Effector memory CD8-positive, alpha-beta T cell (primary cell): ENCODE data around the gene GNAL.
"Not testable (repeated sequence)": the region's sequence is repeated elsewhere in the genome, so short reads cannot be mapped to it uniquely, and the experiment has no call there.

ENCODE experiments used
- ATAC-seq: fragments of 150-1000 bp; cut with Tn5 transposase; replicated peaks from 2 replicates; pipeline ENCODE4 v1.10.0; 2021; ENCODE audit warnings: mild to moderate bottlenecking, moderate library complexity
- DNase-seq, 3 experiments: peaks; one replicate each; pipeline ENCODE4 v3.0.0; 2021
- H3K27ac Mint-ChIP-seq, 2 donors: one replicate each; pipeline ENCODE4 v1.8.0; 2022; ENCODE audit warnings: mild to moderate bottlenecking in 2 of 2, mixed read lengths in 2 of 2, moderate library complexity in 2 of 2
- H3K27me3 Mint-ChIP-seq, 2 donors: one replicate each; pipeline ENCODE4 v1.8.0; 2022; ENCODE audit warnings: mixed read lengths in 2 of 2
- H3K36me3 Mint-ChIP-seq: one replicate; pipeline ENCODE4 v1.8.0; 2022; ENCODE audit warnings: mild to moderate bottlenecking, moderate library complexity, mixed read lengths; ENCODE audit not compliant: insufficient read depth
- H3K4me1 Mint-ChIP-seq, 2 donors: one replicate each; pipeline ENCODE4 v1.8.0; 2022; ENCODE audit warnings: low read depth in 2 of 2, mixed read lengths in 2 of 2
- H3K4me3 Mint-ChIP-seq, 2 donors: one replicate each; pipeline ENCODE4 v1.8.0; 2022; ENCODE audit warnings: mild to moderate bottlenecking in 2 of 2, mixed read lengths in 2 of 2, moderate library complexity in 2 of 2
- H3K9me3 Mint-ChIP-seq, 2 donors: one replicate each; pipeline ENCODE4 v1.8.0; 2022; ENCODE audit warnings: mixed read lengths in 2 of 2

The GNAL gene

DNA sequence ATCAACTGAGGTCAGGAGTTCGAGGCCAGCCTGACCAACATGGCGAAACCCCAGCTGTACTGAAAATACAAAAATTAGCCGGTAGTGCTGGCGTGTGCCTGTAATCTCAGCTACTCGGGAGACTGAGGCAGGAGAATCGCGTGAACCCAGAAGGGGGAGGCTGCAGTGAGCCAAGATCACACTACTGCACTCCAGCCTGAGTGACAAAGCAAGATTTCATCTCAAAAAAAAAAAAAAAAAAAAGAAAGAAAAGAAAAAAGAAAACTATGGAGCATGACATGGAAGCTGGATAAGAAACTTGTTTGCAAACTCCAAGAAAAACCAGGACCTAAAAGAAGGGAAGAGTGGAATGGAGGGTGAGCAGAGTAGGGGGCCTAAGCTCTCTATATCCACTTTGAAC is 160.2 kb downstream of the GNAL start:
- Mint-ChIP-seq H3K36me3 (peaks cover 41% of the 10 kb centered on the region), H3K9me3 (no peaks in the 10 kb centered on the region), H3K27ac (peak overlapping the region in 1 of 2 donors; percentile 100), H3K27me3 (no peaks in the 10 kb centered on the region), H3K4me1 (peaks cover 28 to 36% of the 10 kb centered on the region in 2 donors), H3K4me3 (peak overlapping the region; percentile 100)
- ATAC-seq (no peak), DNase-seq (no peak)

DNA sequence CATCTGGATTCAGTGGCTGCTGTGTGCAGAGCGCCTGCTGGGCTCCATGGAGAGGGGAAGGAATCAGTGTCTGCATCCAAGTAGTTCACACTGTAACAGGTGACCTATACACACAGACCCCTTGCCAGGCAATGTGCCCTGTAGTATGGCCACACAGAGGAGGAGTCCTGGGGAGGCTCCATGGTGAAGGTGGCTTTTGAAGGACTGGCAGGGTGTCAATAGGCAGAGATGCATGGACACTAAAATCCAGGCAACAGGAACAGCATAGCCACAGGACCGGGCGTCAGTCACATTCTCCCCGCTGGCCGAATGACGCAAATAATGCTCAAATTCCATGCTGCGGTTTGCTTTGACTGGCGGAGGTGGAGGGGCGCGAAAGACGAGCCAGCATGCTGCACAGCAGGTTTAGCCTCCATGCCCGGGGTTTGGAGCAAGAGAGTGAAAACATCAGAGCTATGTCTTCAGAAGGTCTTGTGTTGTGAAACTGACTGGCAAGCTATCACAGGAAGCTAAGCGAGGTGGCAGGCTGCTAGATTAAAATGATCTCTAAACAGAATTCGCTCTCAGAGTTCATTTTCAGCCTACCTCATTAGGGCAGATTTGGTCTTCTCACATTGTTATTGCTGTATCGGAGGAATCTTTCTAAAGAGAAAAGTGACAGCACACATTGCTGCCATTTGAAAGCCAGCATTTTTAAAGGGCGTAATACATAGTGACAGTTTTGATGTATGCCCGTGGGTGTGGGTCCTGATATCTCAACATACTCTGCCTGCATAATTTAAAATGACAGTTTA is 161.0 kb downstream of the GNAL start:
- H3K36me3 Mint-ChIP-seq, result peaks cover 46% of the 10 kb centered on the region
- no peaks in the 10 kb centered on the region for H3K27me3 Mint-ChIP-seq
- no peaks in the 10 kb centered on the region for H3K9me3 Mint-ChIP-seq
- peak; percentile 46 for ATAC-seq
- peaks cover 28 to 36% of the 10 kb centered on the region in 2 donors for H3K4me1 Mint-ChIP-seq
- peak overlapping the region; percentile 100 for H3K27ac Mint-ChIP-seq
- peak; percentile 53 to 63 (median 56) for DNase-seq
- peak overlapping the region; percentile 100 for H3K4me3 Mint-ChIP-seq

DNA sequence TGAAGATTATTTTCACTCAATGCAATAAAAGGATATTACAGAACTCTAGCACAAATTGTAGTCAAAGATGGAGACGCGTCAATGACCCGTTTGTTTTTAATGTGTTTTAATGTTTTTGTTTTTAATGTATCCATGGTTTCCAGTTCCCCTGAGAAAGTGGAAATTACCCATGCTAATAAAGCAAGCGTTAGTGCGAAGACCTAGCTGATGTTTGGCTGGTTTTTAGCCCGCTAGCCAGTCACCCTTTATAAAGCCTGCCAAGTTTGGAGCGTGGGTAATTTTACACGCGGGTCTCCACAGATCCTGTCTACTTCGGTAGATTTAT is 161.7 kb downstream of the GNAL start:
- DNase-seq, result no peak
- H3K4me1 Mint-ChIP-seq, result peaks cover 32 to 36% of the 10 kb centered on the region in 2 donors
- ATAC-seq, result peak; percentile 52

DNA sequence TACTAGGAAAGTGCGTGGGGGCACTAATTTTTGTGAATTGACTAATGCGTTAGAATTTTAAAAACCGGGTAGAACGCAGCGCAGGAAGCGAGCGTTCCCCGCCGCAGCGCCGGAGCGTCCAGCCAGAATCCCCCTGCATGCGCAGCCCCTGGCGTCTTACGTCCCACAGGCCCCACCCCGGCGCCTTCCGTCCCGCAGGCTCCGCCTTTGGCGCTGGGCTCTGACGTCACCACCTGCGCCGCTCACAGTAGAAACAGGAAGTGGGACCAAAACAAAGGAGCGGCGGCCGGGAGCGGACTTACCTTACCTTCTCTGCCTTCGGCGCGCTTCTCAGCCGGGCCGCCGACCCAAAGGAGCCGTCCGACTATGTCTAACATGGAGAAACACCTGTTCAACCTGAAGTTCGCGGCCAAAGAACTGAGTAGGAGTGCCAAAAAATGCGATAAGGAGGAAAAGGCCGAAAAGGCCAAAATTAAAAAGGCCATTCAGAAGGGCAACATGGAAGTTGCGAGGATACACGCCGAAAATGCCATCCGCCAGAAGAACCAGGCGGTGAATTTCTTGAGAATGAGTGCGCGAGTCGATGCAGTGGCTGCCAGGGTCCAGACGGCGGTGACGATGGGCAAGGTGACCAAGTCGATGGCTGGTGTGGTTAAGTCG is 162.2 kb downstream of the GNAL start, which contains the start of gene CHMP1B:
CHMP1B (plus strand) TSS at position 268 of the 660 bp plus-strand sequence; CDS start at position 367, 99 bp downstream.
- DNase-seq (peak; percentile 96 to 97 (median 96)), ATAC-seq (peak; percentile 80)
- Mint-ChIP-seq H3K4me3 (peak within 1 kb of the TSS; percentile 100), H3K4me1 (peaks cover 32 to 36% of the 10 kb centered on the region in 2 donors), H3K27me3 (no peaks in the 10 kb centered on the region), H3K9me3 (no peaks in the 10 kb centered on the region), H3K36me3 (peaks cover 48% of the 10 kb centered on the region), H3K27ac (peak within 1 kb of the TSS; percentile 100)

More for the DNA sequence above, 161.7 kb downstream of the GNAL start:
- no peaks in the 10 kb centered on the region for H3K27me3 Mint-ChIP-seq
- H3K36me3 Mint-ChIP-seq, result peaks cover 48% of the 10 kb centered on the region
- peak overlapping the region; percentile 100 for H3K4me3 Mint-ChIP-seq
- H3K27ac Mint-ChIP-seq, result peak overlapping the region; percentile 100
- no peaks in the 10 kb centered on the region for H3K9me3 Mint-ChIP-seq

DNA sequence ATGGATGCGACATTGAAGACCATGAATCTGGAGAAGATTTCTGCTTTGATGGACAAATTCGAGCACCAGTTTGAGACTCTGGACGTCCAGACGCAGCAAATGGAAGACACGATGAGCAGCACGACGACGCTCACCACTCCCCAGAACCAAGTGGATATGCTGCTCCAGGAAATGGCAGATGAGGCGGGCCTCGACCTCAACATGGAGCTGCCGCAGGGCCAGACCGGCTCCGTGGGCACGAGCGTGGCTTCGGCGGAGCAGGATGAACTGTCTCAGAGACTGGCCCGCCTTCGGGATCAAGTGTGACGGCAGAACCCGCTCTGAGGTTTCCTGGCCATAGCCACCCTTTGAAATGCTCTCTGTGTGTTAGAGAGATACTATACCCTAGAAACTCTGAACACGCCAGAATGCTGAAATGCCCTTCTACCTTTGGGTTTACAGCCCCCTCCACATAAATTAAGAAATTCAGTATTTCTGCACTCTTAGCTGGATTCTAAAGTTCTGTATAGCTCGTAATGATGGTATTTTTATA is 162.8 kb downstream of the GNAL start:
- no peaks in the 10 kb centered on the region for H3K27me3 Mint-ChIP-seq
- peaks cover 32 to 36% of the 10 kb centered on the region in 2 donors for H3K4me1 Mint-ChIP-seq
- peak; percentile 47 to 57 (median 52) for DNase-seq
- peak overlapping the region; percentile 100 for H3K4me3 Mint-ChIP-seq
- peak overlapping the region; percentile 100 for H3K27ac Mint-ChIP-seq
- peaks cover 48% of the 10 kb centered on the region for H3K36me3 Mint-ChIP-seq
- no peaks in the 10 kb centered on the region for H3K9me3 Mint-ChIP-seq
- ATAC-seq, result peak; percentile 39

DNA sequence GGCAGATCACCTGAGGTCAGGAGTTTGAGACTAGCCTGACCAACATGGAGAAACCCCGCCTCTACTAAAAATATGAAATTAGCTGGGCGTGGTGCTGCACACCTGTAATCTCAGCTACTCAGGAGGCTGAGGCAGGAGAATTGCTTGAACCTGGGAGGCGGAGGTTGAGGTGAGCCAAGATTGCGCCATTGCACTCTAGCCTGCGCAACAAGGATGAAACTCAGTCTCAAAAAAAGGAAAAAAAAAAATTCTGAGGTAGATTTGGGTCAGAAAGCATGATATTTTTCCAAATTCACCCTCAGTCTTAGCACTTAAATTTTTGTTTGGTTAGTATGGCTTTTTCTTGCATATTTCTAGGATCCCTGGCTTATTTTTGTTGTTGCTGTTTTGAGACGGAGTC is 165.5 kb downstream of the GNAL start:
- not testable (repeated sequence) for ATAC-seq, H3K9me3 Mint-ChIP-seq, DNase-seq, H3K27me3 Mint-ChIP-seq, H3K27ac Mint-ChIP-seq, H3K4me3 Mint-ChIP-seq
- Mint-ChIP-seq H3K36me3 (peaks cover 48% of the 10 kb centered on the region), H3K4me1 (peaks cover 32 to 36% of the 10 kb centered on the region in 2 donors)

DNA sequence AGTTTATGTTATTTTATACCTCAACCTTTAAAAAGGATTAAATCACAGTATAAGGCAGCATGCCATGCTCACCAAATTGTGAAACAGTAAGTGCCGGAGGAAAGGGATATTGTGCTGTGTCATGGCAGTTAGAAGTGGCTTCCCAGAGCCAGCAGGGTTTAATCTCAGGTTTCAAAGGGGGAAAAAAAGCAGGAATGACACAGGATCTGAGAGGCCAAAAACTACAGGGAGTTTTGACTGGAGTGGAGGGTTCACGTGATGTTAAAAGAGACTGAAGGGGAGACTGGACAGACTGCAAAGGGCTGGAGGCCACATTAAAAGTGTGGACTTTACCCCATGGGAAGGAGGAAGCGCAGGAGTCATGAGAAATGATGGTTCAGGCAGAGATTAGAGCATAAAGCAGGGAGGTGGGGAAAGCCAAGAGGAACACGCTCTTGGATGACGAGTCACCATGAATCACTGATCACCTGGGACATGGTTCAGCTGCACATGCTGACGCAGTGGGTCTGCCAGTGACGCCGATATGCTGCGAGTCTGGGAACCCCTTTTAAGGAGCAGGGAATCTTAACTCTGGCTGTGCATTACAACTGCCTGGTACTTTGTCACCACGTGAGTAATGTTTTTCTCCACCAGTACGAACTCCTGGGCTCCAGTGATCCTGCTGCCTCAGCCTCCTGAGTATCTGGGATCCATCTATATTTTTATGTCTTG is 168.3 kb downstream of the GNAL start:
- Mint-ChIP-seq H3K36me3 (peaks cover 20% of the 10 kb centered on the region), H3K4me3 (no peak overlapping the region), H3K9me3 (no peaks in the 10 kb centered on the region), H3K4me1 (peaks cover 9 to 11% of the 10 kb centered on the region in 2 donors), H3K27ac (peak overlapping the region in 1 of 2 donors; percentile 7), H3K27me3 (peaks cover 0 to 6% of the 10 kb centered on the region in 2 donors)
- no peak for DNase-seq
- ATAC-seq, result no peak

DNA sequence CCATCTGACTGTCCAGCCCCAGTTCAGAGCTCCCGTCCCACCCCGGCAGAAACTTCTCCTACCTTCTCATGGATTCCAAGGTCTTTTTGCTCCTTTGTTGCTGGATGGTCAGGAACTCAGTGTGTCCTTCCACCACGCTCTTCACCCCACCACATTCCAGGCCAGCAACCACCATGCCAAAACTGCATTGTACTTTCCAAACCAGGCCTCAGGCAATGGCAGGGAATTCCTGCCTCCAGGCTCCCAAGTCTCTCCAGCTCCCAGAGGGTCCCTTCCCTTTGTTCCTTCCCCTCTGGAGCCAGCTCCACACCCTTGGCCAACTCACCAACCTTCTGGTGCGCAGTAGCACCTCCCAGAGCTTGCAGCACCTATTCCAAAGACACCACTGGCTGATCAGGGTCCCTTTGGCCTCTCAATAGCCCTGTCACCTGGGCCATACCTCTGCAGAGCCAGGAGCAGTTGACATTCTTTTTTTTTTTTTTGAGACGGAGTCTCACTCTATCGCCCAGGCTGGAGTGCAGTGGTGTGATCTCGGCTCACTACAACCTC is 170.3 kb downstream of the GNAL start:
- Mint-ChIP-seq H3K4me1 (peaks cover 0 to 3% of the 10 kb centered on the region in 2 donors), H3K27ac (peak overlapping the region in 1 of 2 donors; percentile 62), H3K4me3 (no peak overlapping the region), H3K27me3 (peaks cover 1 to 6% of the 10 kb centered on the region in 2 donors), H3K36me3 (peaks cover 9% of the 10 kb centered on the region), H3K9me3 (no peaks in the 10 kb centered on the region)
- no peak for ATAC-seq
- DNase-seq, result no peak

DNA sequence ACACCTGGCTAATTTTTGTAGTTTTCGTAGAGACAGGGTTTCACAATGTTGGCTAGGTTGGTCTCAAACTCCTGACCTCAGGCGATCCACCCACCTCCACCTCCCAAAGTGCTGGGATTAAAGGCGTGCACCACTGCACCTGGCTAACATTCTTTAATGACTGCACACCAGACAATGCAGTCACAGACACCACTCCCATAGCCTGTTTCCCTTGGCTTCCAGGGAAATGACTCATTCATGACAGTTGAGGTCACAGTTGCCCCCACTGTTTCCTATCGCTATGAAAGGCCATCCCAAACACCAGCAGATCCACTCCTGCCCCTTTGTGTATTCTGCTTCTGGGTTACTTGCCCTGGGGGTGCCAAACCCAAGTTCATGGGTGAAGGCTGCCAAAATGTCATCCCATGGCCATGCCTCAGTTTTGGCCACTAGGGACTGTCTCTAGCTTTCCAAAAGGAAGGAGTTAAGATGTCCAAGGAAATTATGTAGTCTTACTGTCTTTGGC is 170.9 kb downstream of the GNAL start:
- ATAC-seq (no peak), DNase-seq (no peak)
- H3K9me3 Mint-ChIP-seq, result no peaks in the 10 kb centered on the region
- no peak overlapping the region for H3K27ac Mint-ChIP-seq
- H3K4me3 Mint-ChIP-seq, result no peak overlapping the region
- peaks cover 0 to 3% of the 10 kb centered on the region in 2 donors for H3K4me1 Mint-ChIP-seq
- H3K36me3 Mint-ChIP-seq, result peaks cover 6% of the 10 kb centered on the region
- H3K27me3 Mint-ChIP-seq, result peaks cover 7 to 12% of the 10 kb centered on the region in 2 donors

DNA sequence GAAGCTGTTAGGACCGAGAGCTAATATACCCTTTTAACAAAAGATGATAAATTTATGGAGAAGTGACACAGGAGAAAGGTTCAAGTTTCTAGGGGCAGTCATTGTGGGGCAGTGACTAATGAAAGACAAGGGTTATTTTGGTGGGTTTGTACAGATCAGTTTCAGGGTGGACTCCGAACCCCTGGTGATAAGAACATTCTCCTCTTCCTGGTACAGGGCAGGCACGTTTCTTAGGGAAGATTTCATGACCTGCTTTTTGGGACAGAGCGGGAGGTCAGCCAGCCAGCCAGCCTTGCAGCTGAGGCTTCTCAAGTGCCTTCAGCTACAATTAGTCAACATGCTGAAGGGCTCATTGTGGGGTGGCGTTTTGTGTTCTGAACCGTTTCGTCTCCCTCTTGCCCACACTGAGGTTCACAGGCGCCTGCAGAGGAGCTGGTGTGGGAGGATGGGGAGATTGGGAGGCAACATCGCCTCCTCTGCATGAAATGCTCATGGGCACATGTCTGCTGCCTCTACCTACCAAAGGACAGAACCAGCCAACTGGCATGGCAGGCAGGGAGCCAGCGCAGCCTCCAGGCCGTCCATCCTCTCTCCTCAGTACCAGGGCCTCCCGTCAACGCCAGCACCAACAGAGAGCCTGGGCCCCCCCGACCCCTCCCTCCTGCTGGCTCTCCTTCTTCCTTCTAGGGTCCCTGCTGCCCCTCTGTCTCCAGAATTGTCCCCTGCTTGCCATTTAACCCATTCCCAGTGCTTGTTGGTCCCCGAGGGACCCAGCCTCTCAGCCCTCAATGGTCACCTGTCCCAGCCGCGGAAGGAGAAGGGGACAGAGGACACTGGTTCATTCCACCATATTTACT is 171.8 kb downstream of the GNAL start:
- H3K4me1 Mint-ChIP-seq, result no peaks in the 10 kb centered on the region
- H3K27ac Mint-ChIP-seq, result no peak overlapping the region
- DNase-seq (no peak), ATAC-seq (no peak)
- no peaks in the 10 kb centered on the region for H3K36me3 Mint-ChIP-seq
- no peak overlapping the region for H3K4me3 Mint-ChIP-seq
- H3K9me3 Mint-ChIP-seq, result no peaks in the 10 kb centered on the region
- peaks cover 16 to 20% of the 10 kb centered on the region in 2 donors for H3K27me3 Mint-ChIP-seq

DNA sequence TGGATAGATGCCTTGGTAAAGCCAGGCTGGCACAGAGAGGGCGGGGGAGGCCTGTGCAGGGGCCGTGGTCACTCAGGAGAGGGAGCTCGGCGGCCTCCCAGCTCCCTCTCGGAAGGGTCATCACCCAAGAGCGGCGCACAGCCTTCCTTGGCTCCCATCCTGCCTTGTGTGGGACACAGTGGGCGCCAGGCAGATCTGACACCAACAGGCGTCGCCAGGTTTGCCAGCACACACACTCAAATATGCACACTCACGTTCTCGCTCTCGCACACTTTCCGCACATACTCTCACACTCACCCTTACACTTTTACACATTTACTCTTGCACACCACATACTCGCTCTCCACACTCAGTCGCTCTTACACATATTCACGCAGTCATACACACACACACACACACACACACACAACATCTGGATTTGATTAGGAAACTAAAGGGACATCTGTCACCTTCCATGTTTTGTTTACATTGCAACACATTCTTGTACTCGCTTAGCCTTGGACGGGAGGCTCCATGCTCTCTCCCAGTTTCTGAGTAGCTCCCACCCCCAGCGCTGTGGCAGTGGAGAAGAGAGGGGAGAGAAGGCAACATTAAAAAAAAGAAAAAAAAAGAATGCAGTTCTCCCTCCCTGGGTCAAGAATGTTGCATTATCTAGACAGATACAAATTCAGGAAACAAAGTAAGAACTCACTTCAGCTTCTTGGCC is 172.7 kb downstream of the GNAL start:
- ATAC-seq, result no peak
- H3K27ac Mint-ChIP-seq, result no peak overlapping the region
- no peaks in the 10 kb centered on the region for H3K36me3 Mint-ChIP-seq
- no peak for DNase-seq
- no peak overlapping the region for H3K4me3 Mint-ChIP-seq
- H3K27me3 Mint-ChIP-seq, result peaks cover 25 to 29% of the 10 kb centered on the region in 2 donors
- H3K9me3 Mint-ChIP-seq, result no peaks in the 10 kb centered on the region
- H3K4me1 Mint-ChIP-seq, result no peaks in the 10 kb centered on the region
